Tibial nerve (tissue), 4 donors: ENCODE data around the gene ZNF691.

Experiments
- EP300 ChIP-seq, 2 donors: sonication (generic); formaldehyde crosslinking; IDR thresholded peaks; one replicate each; pipeline ENCODE4 v1.6.1; 2017; ENCODE audit warnings: antibody characterized with exemption in 2 of 2, mild to moderate bottlenecking in 1 of 2
- POLR2A ChIP-seq, 2 donors: fragments of 450-650 bp; IDR thresholded peaks; one replicate each; pipeline ENCODE4 v1.6.1; 2017; ENCODE audit warnings: antibody characterized with exemption in 2 of 2, mild to moderate bottlenecking in 2 of 2, moderate library complexity in 2 of 2
- TF ChIP-seq, protein P1 (sequence below), 5 experiments: fragments of 200-600 bp in 3 of 5; fragments of 450-650 bp in 2 of 5; sonication (generic) in 3 of 5; IDR thresholded peaks; one replicate each; pipeline ENCODE4 v1.5.1; 2016 to 2019; ENCODE audit warnings: antibody characterized with exemption in 5 of 5, mild to moderate bottlenecking in 3 of 5, moderate library complexity in 2 of 5

DNA sequence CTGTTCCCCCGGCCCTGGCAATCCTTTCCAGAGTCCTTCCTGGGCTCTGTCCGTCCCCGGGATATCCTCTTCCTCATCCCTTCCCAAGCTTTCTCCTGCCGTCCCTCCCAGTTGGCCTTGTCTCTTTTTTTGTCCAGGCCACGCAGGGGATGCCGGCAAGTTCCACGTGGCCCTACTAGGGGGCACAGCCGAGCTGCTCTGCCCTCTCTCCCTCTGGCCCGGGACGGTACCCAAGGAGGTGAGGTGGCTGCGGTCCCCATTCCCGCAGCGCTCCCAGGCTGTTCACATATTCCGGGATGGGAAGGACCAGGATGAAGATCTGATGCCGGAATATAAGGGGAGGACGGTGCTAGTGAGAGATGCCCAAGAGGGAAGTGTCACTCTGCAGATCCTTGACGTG lies 15.8 kb upstream of the ZNF691 start:
- TF ChIP-seq, protein P1, sequence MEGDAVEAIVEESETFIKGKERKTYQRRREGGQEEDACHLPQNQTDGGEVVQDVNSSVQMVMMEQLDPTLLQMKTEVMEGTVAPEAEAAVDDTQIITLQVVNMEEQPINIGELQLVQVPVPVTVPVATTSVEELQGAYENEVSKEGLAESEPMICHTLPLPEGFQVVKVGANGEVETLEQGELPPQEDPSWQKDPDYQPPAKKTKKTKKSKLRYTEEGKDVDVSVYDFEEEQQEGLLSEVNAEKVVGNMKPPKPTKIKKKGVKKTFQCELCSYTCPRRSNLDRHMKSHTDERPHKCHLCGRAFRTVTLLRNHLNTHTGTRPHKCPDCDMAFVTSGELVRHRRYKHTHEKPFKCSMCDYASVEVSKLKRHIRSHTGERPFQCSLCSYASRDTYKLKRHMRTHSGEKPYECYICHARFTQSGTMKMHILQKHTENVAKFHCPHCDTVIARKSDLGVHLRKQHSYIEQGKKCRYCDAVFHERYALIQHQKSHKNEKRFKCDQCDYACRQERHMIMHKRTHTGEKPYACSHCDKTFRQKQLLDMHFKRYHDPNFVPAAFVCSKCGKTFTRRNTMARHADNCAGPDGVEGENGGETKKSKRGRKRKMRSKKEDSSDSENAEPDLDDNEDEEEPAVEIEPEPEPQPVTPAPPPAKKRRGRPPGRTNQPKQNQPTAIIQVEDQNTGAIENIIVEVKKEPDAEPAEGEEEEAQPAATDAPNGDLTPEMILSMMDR (IDR thresholded peaks at IDR 0.05) = no peak
- TF ChIP-seq POLR2A (IDR thresholded peaks at IDR 0.05) (no peak), EP300 (IDR thresholded peaks at IDR 0.05) (no peak)
